Measurements from ENCODE around the gene CTXND1. TPM values are rescaled to one million over a fixed set of nuclear protein-coding genes. Genes with fewer than 3 reads are reported as not detected.

Gene CTXND1
- total and polyA plus RNA-seq, 2 of the 13 experiments (the other 11 are each of a cell fraction or from before 2014, with no cell fraction given), result 1.2 to 2.1 TPM

DNA sequence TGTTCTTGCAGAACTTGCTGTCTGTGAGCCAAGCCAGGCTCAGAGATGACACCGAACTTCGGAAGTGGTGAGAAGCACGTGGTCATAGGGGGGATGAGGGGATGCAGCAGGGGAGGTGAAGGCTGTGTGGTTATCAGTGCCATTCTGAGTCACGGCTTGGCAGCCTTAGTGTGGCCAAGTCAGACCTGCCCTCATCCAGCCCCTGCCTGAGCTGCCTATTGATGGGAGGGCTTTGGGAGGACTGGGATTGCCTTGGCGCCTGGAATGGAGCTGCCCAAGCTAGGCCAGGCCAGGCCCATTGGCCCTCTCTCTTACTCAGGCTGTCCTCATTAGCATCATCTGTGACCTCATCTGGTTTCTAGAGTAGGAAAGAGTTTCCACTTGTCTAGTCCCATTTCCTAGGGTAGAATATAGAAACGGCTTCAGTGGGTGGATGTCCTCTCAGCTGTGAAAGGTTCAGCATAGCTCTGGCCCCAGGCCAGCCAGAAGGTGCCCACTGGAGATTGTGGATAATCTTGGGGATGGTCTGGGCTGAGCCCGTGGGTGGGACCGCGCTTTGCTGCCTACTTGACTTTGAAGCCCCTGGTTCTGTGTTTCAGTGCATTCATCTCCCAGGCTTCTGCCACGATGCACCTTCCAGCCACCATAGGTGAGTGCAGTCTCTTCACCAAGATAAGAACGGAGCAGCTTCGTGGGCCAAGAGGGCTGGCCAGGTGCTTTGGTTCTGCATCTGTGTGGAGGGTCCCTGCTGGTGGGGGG is 92.0 kb downstream of the CTXND1 start (continued):
- TF ChIP-seq, protein P1, sequence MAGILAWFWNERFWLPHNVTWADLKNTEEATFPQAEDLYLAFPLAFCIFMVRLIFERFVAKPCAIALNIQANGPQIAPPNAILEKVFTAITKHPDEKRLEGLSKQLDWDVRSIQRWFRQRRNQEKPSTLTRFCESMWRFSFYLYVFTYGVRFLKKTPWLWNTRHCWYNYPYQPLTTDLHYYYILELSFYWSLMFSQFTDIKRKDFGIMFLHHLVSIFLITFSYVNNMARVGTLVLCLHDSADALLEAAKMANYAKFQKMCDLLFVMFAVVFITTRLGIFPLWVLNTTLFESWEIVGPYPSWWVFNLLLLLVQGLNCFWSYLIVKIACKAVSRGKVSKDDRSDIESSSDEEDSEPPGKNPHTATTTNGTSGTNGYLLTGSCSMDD (CRISPR knock-in tag; IDR thresholded peaks at IDR 0.05), result no peak
- TF ChIP-seq PHF21A (CRISPR knock-in tag; IDR thresholded peaks at IDR 0.05) (no peak), HNRNPL (IDR thresholded peaks at IDR 0.05; ENCODE audit: low read depth, low read length) (no peak)

DNA sequence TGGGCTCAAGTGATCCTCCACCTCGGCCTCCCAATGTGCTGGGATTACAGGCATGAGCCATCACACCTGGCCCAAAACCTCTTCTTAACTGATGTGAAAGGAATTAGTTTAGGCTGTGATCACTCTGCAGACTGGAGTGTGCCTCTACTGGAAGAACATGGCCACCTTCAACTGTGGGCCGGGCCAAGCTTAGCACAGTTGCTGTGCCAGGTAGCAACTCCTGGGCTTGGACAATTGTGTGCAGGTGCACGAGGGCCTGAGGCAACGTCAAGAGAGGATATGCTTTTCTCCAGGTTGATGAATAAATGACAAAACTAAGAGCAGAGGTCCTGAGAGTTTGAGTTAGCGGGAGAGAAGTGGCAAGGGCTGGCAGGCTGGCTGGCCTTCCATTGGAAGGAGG is 92.7 kb downstream of the CTXND1 start:
- Histone ChIP-seq H3K4me1 (ENCODE audit: insufficient read depth, low read length) (peaks cover 89% of the 10 kb centered on the region), H3K4me2 (ENCODE audit: low read depth, low read length) (no peak overlapping the region), H3K4me3 (replicated peaks in 1 of 3; ENCODE audit: insufficient read depth in 1 of 3, low read depth in 2 of 3, low read length in 3 of 3) (no peak overlapping the region), H3K9me3 (ENCODE audit: low read length) (no peaks in the 10 kb centered on the region), H2AFZ (ENCODE audit: low read length) (no peak overlapping the region), H3K27me3 (ENCODE audit: control insufficient read depth in 1 of 2, insufficient read depth in 2 of 2, low read length in 2 of 2) (no peaks in the 10 kb centered on the region), H3K36me3 (replicated peaks in 1 of 2; ENCODE audit: control insufficient read depth in 1 of 2, insufficient read depth in 2 of 2, low read length in 2 of 2) (peaks cover 13 to 20% of the 10 kb centered on the region in 2 experiments), H4K20me1 (ENCODE audit: insufficient read depth, low read length) (no peaks in the 10 kb centered on the region), H3K27ac (ENCODE audit: extremely low read length, insufficient read depth, low read length) (no peak overlapping the region), H3K79me2 (ENCODE audit: insufficient read depth, low read length) (peaks cover 12% of the 10 kb centered on the region), H3K9ac (ENCODE audit: insufficient read depth, low read depth, low read length) (no peak overlapping the region)
- CTCF ChIA-PET (ENCODE audit: low intra/inter-chr PET ratio, low total read pairs), result no interaction called here
- ATAC-seq (no peak), FAIRE-seq (no peak), DNase-seq (ENCODE audit: low spot score) (no peak)
- no peak for TF ChIP-seq MED13 (CRISPR knock-in tag; IDR thresholded peaks at IDR 0.05)
- no peak for TF ChIP-seq MZF1 (CRISPR knock-in tag; IDR thresholded peaks at IDR 0.05; ENCODE audit: borderline replicate concordance)
- TF ChIP-seq, protein P2, sequence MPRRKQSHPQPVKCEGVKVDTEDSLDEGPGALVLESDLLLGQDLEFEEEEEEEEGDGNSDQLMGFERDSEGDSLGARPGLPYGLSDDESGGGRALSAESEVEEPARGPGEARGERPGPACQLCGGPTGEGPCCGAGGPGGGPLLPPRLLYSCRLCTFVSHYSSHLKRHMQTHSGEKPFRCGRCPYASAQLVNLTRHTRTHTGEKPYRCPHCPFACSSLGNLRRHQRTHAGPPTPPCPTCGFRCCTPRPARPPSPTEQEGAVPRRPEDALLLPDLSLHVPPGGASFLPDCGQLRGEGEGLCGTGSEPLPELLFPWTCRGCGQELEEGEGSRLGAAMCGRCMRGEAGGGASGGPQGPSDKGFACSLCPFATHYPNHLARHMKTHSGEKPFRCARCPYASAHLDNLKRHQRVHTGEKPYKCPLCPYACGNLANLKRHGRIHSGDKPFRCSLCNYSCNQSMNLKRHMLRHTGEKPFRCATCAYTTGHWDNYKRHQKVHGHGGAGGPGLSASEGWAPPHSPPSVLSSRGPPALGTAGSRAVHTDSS (CRISPR knock-in tag; conservative IDR thresholded peaks at IDR 0.05), result no peak
- TF ChIP-seq ZNF124 (CRISPR knock-in tag; IDR thresholded peaks at IDR 0.05), result no peak
- TF ChIP-seq ZNF274 (CRISPR knock-in tag; IDR thresholded peaks at IDR 0.05), result no peak
- TF ChIP-seq CAMTA2 (CRISPR knock-in tag; IDR thresholded peaks at IDR 0.05; ENCODE audit: borderline replicate concordance), result no peak
- TF ChIP-seq ZNF569 (CRISPR knock-in tag; IDR thresholded peaks at IDR 0.05; ENCODE audit: borderline replicate concordance), result no peak
- TF ChIP-seq TCF12 (IDR thresholded peaks at IDR 0.05), result no peak
- TF ChIP-seq TCF12 (CRISPR knock-in tag; IDR thresholded peaks at IDR 0.05), result no peak
- in situ Hi-C loops (cut with HindIII; ENCODE audit: extremely low pct_ligation_motif_present, low pct_unique_long_range_greater_than_20kb), result loop anchor here (25.0 kb wide), 1 partner anchor 272 kb away; the partner anchor contains the start of gene MTHFS
- POLR2A ChIA-PET, result interaction anchor here (2.0 kb wide), 1 partner anchor 100 kb away, joined by 8 read pairs; the partner anchor contains the start of gene ZFAND6
- 98% methylated on average over 5 of the region's 5 CpGs for WGBS (ENCODE audit: low lambda C conversion rate)
- intact Hi-C loops (cut with micrococcal nuclease; ENCODE audit: unreplicated experiment), result loop anchor here (10.0 kb wide), 1 partner anchor 274 kb away; no protein-coding TSS in a partner anchor
- no TSS peak for BruUV-seq (replicated peaks)

Measured in HepG2 (cell line).